Measurements from ENCODE around the gene HMGCS2.

The HMGCS2 gene

GRCh38 chr1:119773711-119774241 is 5.1 kb upstream of the HMGCS2 start:
- H3K4me3 ChIP-seq (ENCODE audit: low read depth, low read length), result no peak overlapping the region
- no peak for TF ChIP-seq CTCF (IDR thresholded peaks at IDR 0.05; ENCODE audit: control insufficient read depth, extremely low read depth, insufficient read depth)
- peak; percentile 41 for DNase-seq (ENCODE audit: low read depth)

DNA sequence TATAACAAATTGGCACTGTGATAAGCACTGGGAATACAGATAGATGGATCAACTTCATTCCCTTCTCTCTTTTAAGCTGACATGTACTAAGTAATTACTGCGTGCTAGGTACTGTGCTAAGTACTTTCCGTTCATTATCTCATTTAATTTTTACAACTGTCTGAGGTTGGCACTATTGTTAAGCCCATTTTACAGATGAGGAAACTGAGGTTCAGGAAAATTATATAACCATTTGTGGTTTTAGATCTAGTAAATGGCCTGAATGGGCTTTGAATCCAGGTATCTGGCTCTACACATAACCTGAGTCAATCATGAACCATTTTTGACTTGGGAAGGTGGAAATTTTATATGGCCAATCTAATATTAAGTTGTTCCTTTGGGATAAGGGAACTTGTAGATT is 3.6 kb upstream of the HMGCS2 start:
- no peak for DNase-seq (ENCODE audit: low read depth)
- TF ChIP-seq CTCF (IDR thresholded peaks at IDR 0.05; ENCODE audit: control insufficient read depth, extremely low read depth, insufficient read depth), result no peak
- no peak overlapping the region for H3K4me3 ChIP-seq (ENCODE audit: low read depth, low read length)

DNA sequence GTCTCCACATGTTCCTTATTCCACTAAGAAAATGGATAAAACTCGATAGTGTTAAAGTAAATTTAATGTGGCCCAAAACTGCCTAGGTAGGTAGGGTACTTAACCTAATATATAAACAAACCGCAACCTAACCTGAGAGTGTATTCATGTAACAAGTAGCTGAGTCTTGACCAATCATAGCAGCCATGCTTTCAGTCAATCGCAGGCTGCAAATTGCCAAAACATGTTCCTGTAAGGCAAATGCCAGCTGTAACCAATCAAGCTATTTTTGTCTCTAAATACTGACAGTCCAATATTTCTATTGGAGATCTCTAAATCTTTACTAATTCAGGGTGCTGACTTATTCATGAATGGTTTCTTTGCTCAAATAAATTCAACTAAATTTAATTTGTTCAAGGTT is 3.1 kb upstream of the HMGCS2 start:
- no peak for TF ChIP-seq CTCF (IDR thresholded peaks at IDR 0.05; ENCODE audit: control insufficient read depth, extremely low read depth, insufficient read depth)
- no peak overlapping the region for H3K4me3 ChIP-seq (ENCODE audit: low read depth, low read length)
- DNase-seq (ENCODE audit: low read depth), result no peak

DNA sequence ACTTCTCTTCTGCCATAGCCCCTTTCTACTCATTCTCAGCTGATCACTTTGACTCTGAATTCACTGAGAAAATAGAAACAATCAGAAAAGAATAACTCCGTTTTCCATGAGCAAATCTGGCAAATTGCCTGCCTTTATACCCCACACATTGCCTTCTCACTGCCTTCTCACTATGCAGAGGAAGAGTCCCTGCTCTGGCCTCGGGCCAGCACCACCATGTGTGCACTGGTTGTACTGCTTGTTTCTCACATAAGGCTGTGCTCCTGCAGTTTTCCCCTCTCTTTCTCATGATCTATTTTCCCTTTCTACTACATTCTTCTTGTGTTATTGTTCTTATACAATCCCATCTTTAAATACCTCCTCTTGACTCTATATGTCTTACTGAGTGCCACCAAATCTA is 2.3 kb upstream of the HMGCS2 start:
- H3K4me3 ChIP-seq (ENCODE audit: low read depth, low read length), result no peak overlapping the region
- TF ChIP-seq CTCF (IDR thresholded peaks at IDR 0.05; ENCODE audit: control insufficient read depth, extremely low read depth, insufficient read depth), result no peak
- no peak for DNase-seq (ENCODE audit: low read depth)

DNA sequence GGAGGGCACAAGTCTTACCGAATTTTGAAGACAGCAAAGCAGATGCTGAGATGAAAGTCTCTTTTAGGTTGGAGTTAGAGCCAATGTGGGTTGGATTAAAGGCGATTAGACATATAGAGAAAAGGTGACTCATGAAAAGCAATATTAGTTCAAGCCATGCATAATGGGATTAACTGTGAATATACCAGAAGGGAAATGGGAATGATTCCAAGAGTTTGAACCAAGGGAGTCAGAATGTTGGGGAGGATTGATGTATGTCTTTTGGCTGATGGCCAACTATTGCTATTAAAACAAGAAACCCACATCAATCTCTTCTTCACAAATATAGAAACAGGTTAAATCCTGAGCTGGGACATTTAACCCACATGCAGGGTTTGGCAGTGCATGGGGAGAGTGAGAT is 1.2 kb downstream of the HMGCS2 start:
- TF ChIP-seq CTCF (IDR thresholded peaks at IDR 0.05; ENCODE audit: control insufficient read depth, extremely low read depth, insufficient read depth), result no peak
- no peak overlapping the region for H3K4me3 ChIP-seq (ENCODE audit: low read depth, low read length)
- DNase-seq (ENCODE audit: low read depth), result no peak

GRCh38 chr1:119766374-119766794 is 2.3 kb downstream of the HMGCS2 start:
- H3K4me3 ChIP-seq (ENCODE audit: low read depth, low read length), result peak overlapping the region; percentile 8; the same call in 1 of the 2 replicates
- peak; percentile 94 for DNase-seq (ENCODE audit: low read depth)
- no peak for TF ChIP-seq CTCF (IDR thresholded peaks at IDR 0.05; ENCODE audit: control insufficient read depth, extremely low read depth, insufficient read depth)

- no peak for TF ChIP-seq CTCF (IDR thresholded peaks at IDR 0.05; ENCODE audit: control insufficient read depth, extremely low read depth, insufficient read depth)
- no peak overlapping the region for H3K4me3 ChIP-seq (ENCODE audit: low read depth, low read length)
- DNase-seq (ENCODE audit: low read depth), result no peak
These were observed 4.5 kb downstream of the HMGCS2 start for GRCh38 chr1:119764220-119764619.
